ENCODE data around the gene HRH1.

HRH1 gene

GRCh38 chr3:11287404-11287803 is 133.1 kb downstream of the HRH1 start:
- no peak for DNase-seq

GRCh38 chr3:11288021-11288491 is 133.8 kb downstream of the HRH1 start:
- peak; percentile 47 for DNase-seq

GRCh38 chr3:11288786-11289637 is 134.7 kb downstream of the HRH1 start:
- peak; percentile 92 for DNase-seq

DNA sequence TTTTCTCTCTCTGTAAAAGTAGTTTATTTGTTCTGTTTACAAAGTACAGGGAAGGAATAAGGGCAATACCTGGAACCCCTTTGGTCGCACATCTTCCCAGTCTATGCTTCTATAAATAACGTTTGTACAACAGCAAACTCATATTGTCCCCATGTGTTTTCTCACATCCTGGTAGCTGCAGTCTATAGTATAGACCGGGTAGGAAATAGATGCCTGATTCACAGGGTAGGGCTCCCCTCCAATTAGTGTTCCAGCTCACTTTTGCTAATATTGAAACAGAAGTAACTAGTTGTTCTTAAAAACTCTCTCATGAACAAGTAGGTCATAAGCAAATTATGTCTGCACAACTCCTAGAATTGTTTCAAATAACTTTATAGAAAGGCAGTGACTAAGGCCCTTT is 135.6 kb downstream of the HRH1 start:
- DNase-seq = no peak

DNA sequence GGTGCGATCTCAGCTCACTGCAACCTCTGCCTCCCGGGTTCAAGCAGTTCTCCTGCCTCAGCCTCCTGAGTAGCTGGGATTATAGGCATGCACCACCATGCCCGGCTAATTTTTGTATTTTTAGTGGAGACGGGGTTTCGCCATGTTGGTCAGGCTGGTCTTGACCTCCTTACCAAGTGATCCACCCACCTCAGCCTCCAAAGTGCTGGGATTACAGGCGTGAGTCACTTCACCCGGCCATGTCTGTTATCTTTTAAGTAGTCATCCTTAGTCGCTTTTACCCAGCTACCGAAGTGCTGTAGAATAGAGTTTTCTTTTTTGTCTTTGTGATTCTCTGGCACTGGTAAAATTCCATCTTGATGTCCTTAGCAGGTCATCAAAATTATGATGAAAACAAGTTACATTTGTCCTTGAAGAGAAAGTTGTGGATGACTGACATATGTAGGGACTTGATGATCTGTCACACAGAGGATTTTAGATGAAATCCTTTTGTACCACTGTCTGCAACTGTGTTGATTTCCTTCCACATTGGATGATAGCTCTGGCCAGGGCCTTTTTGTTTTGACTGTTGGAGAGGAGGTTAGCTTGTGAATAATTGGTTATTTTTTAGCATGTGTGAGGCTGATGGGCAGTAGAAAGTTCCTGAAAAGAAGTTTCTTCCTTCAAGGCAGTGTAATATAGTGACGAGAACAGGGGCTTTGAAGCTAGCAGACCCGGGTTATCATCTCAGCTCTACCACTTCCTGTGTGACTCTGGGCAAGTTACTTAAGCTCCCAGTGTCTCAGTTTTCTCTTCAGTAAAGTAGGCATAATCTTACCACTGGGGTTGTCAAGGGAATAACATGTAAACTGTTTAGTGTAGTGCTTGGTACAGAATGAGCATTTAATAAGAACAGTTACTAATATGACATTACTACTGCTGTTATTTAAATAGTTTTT is 136.7 kb downstream of the HRH1 start:
- peak; percentile 82 for DNase-seq

DNA sequence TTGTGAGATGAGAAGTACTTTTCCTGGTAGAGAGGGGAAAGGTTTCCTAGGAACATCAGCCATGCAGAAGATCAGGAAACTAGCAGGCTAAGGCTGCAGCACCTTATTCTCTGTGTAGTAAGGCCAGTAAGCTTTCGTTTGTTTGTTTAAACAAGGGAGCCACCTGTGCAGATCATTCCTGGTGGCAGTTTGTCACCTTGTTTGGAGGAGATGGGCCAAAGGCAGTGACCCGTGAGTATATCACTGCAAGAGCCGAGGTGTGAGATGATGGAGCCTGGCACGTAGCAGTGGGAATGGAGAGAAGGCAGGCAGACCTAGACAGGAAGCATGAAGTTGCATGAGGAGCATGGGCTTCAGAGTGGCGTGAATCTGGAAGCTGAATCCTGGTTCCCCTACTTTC is 137.5 kb downstream of the HRH1 start:
- no peak for DNase-seq

DNA sequence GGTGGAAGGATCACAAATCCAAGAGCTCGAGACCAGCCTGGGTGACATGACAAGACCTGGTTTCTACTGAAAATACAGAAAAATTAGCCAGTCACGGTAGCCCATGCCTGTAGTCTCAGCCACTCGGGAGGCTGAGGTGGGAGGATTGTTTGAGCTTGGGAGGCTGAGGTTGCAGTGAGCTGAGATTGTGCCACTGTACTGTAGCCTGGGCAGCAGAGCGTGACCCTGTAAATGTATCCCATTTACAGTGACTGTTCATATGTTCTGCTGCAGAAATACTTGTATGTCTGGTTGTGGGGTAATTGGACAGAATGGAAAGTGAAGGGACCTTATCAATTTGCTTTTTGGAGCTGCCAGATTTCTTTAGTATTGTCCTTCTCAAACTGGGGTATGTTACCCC is 142.8 kb downstream of the HRH1 start:
- DNase-seq = no peak

GRCh38 chr3:11300970-11301369 is 146.7 kb downstream of the HRH1 start:
- DNase-seq = peak; percentile 26

GRCh38 chr3:11302444-11302843 is 148.2 kb downstream of the HRH1 start:
- no peak for DNase-seq

DNA sequence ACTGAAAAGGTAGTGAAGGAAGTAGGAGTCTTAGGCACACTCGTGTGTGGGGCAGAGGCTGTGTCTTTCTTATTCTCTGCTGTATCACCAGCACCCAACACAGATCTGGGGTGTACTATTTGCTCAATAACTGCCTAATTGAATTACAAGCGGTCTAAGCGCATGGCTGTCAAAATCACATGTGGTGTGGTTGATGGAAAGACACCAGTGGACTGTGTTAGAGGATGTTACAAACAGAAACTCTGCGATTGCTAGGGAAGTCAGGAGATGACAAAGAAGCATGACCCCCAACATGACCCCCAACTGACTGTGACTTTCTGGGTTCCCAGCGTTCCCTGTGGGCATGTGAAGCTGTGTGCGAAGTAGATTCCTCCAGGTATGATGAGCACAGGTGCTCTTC is 149.9 kb downstream of the HRH1 start:
- DNase-seq = no peak

GRCh38 chr3:11305509-11305908 is 151.2 kb downstream of the HRH1 start:
- DNase-seq = no peak

DNA sequence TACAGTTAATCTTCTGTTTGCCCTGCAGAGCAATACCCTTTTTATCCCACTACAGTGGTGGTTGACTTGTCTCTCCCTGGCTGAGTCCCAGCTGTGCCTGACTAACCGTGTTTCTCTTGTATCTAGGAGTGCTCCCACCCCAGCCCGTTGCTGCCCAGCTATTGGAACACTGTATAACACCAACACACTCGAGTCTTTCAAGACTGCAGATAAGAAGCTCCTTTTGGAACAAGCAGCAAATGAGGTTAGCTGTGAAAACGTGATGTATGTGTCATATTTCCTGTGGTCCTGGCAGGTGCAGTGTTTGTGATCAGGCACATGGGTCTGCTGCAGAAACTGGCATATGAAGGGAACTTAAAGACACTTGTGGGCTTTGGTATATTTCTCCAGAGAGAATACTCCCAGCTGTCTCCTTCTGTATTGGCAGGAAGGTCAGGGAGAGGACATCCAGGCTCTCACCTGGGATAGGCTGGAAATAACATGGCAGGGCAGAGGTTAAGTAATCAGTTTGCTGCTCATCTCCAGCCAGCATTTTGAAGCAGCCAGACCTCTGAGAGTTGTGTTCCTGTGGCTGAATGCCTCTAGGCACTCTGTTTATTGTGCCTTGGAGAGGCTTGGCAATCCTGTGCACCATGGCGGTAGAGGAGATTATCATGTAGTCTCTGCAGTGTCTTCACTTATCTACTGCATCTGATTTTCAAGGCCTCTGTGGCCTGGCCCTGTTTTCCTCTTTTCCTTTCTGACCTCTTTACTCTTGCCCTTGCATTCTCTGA is 152.7 kb downstream of the HRH1 start:
- DNase-seq = no peak

DNA sequence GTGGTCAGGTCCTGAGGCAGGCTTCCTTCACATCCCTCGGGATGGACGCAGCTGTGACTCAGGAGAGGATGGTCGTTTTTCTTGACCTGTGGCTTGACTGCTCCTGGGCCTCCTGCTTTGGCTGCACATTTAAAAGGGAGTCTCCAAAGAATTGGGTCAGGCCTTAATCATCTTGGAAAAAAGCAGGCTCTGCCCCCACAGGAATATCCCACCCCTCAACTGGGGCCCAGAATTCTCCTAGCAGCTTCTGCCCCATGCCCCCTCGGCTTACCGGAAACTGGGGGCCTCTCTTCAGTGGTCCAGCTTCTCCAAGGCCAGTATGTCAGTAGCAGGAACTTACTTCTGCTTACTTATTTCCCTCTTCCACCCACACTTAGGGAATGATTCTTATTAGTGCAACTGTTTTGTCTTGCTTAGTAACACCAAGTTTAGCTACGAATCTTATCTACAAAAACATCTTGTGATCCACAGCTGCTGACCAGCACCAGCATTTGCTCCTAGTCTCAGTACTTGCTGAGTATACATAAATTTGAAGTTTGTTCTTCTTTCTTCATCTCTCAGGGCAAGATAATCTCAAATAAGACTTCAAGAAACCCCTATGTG is 153.6 kb downstream of the HRH1 start:
- no peak for DNase-seq

- DNase-seq = no peak
Measured at GRCh38 chr3:11310258-11310657, 156.0 kb downstream of the HRH1 start.

DNA sequence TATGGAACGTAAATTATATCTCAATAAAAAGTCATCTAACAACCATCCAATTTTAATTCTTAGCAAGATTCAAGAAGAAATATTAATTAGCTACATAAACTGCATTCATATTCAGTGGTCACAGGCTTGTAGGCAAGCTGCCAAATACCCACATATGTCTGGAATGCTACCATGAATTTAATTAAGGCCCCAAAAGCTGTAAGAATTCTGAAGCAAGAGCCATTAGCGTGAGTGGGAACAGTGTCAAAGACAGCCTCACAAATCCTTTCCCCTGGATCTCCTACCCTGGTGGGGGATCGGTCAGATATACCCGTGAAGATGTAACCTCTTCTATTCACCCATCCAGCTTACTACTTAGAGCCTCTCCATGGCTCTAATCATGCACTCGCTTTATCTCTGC is 157.9 kb downstream of the HRH1 start:
- peak; percentile 23 for DNase-seq

All from EL (cell line).